HG03103 (cell line): ENCODE data around the gene ZMYND19.
"Not testable (repeated sequence)": the region's sequence is repeated elsewhere in the genome, so short reads cannot be mapped to it uniquely, and the experiment has no call there.

Experiments
- ATAC-seq: cut with Tn5 transposase; IDR thresholded peaks from one replicate; pipeline ENCODE4 v1.9.1; 2021; ENCODE audit warnings: low read depth; ENCODE audit not compliant: unreplicated experiment

The ZMYND19 gene

GRCh38 chr9:137614631-137615386 is 24.5 kb upstream of the ZMYND19 start:
- ATAC-seq = no peak

- no peak for ATAC-seq
Measured at GRCh38 chr9:137613738-137614523, 23.6 kb upstream of the ZMYND19 start.

- ATAC-seq = no peak
Measured at GRCh38 chr9:137613259-137613658, 22.9 kb upstream of the ZMYND19 start.

- ATAC-seq = no peak
Measured at GRCh38 chr9:137612741-137613142, 22.4 kb upstream of the ZMYND19 start.

- ATAC-seq = no peak
Measured at GRCh38 chr9:137611623-137612609, 21.6 kb upstream of the ZMYND19 start.

- ATAC-seq = no peak
Measured at GRCh38 chr9:137610944-137611343, 20.6 kb upstream of the ZMYND19 start.

GRCh38 chr9:137607141-137607857 is 17.0 kb upstream of the ZMYND19 start:
- ATAC-seq = no peak

GRCh38 chr9:137606734-137607138 is 16.4 kb upstream of the ZMYND19 start:
- no peak for ATAC-seq

GRCh38 chr9:137606005-137606621 is 15.8 kb upstream of the ZMYND19 start:
- no peak for ATAC-seq

- ATAC-seq = peak; percentile 65
Measured at GRCh38 chr9:137605121-137606004, 15.1 kb upstream of the ZMYND19 start, which contains the start of gene ARRDC1. Gene ARRDC1, plus strand, starts transcription at chr9:137605686. Its CDS starts 32 bp downstream, at chr9:137605718.

GRCh38 chr9:137604345-137605086 is 14.2 kb upstream of the ZMYND19 start:
- ATAC-seq = no peak

- ATAC-seq = no peak
Measured at GRCh38 chr9:137603879-137604278, 13.6 kb upstream of the ZMYND19 start.

GRCh38 chr9:137602661-137603060 is 12.3 kb upstream of the ZMYND19 start:
- ATAC-seq = no peak

- ATAC-seq = no peak
Measured at GRCh38 chr9:137598943-137599342, 8.6 kb upstream of the ZMYND19 start.

- not testable (repeated sequence) for ATAC-seq
Measured at GRCh38 chr9:137596577-137596976, 6.3 kb upstream of the ZMYND19 start.

GRCh38 chr9:137593176-137593575 is 2.9 kb upstream of the ZMYND19 start:
- ATAC-seq = no peak

- no peak for ATAC-seq
Measured at GRCh38 chr9:137592767-137593166, 2.5 kb upstream of the ZMYND19 start.

- ATAC-seq = peak; percentile 20
Measured at GRCh38 chr9:137590123-137590468, 216 bp downstream of the ZMYND19 start.
